Measurements from ENCODE around the gene DLGAP4.

GRCh38 chr20:36445847-36446246 lies 139.7 kb downstream of the DLGAP4 start:
- TF ChIP-seq CTCF (IDR thresholded peaks at IDR 0.05; ENCODE audit: insufficient read depth, low read length) (no peak), REST (IDR thresholded peaks at IDR 0.05; ENCODE audit: insufficient replicate concordance, low read depth) (no peak), POLR2AphosphoS5 (IDR thresholded peaks at IDR 0.05; ENCODE audit: low read depth) (no peak), SPI1 (IDR thresholded peaks at IDR 0.05; ENCODE audit: borderline replicate concordance, low read depth) (no peak)
